GM19328 (cell line): ENCODE data around the gene LDB2.

Experiments used
- ATAC-seq: cut with Tn5 transposase; IDR thresholded peaks from one replicate; pipeline ENCODE4 v1.9.1; 2021; ENCODE audit warnings: mild to moderate bottlenecking, moderate library complexity; ENCODE audit not compliant: unreplicated experiment

LDB2 gene

GRCh38 chr4:16809064-16809463 lies 89.4 kb downstream of the LDB2 start:
- ATAC-seq: no peak

DNA sequence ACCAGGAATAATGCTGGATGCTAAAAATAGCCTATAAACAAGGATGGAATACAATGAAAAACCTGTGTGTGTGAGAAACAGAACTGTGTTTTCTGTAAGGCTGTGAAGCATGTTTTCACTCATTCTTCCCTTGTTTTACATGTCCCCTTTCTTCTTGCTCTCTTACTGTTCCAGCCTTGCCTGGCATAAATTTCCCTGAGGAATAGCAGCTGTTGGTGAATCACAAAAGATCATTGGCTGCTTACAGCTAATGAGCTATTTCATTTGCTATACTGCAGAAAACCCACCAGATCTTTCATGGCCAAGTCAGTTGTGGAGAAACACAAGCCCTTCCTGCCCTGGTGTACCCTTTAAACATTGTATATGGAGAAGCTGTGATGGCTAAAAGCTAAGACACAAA lies 91.1 kb downstream of the LDB2 start:
- no peak for ATAC-seq

GRCh38 chr4:16804581-16804980 lies 93.9 kb downstream of the LDB2 start:
- ATAC-seq: no peak

GRCh38 chr4:16802044-16802443 lies 96.4 kb downstream of the LDB2 start:
- no peak for ATAC-seq

- no peak for ATAC-seq
These were observed 97.1 kb downstream of the LDB2 start for GRCh38 chr4:16801356-16801755.

DNA sequence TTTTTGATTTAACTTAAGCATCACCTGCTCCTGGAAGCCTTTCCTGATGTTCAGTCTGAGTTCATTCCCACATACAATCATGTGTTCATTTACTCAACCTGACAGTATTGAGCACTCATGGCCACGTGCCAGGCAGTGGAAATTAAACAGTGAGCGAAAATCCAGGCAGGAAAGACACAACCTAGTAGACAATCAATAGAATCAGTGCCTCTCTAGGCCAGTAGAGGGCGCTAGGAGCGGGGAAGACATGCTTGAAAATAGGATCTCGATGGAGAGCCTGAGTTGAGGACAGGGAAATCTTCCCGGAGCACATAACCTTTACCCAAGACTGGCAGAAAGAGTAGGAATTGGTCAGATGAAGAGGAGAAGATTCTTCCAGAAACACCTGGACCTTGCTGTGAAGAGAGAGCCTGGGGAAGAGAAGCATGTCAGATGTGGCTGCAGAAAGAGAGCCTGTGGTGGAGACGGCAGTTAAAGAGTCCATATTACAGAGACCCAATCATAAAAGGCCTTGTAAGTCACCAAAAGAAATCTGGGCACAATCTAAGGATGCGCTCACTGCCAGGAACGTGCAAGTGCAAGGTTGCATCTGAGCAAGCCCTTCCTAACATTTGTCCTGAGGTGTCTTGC lies 103.5 kb downstream of the LDB2 start:
- ATAC-seq: no peak

DNA sequence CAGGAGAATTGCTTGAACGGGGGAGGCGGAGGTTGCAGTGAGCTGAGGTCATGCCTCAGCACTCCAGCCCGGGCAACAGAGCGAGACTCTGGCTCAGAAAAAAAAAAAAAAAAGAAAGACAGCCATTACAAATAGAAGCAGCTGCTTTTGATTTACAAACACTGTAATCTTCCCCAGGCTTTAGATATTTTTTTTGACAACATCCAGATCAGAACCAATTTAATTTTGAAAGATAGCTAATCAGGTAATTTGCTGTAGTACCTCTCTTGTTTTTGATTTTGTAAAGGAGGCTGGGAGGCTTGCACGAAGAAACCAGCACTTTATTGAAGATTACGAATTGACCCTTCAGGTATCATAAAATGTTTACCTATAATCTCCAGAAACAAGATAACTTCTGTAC lies 107.0 kb downstream of the LDB2 start:
- ATAC-seq: no peak

DNA sequence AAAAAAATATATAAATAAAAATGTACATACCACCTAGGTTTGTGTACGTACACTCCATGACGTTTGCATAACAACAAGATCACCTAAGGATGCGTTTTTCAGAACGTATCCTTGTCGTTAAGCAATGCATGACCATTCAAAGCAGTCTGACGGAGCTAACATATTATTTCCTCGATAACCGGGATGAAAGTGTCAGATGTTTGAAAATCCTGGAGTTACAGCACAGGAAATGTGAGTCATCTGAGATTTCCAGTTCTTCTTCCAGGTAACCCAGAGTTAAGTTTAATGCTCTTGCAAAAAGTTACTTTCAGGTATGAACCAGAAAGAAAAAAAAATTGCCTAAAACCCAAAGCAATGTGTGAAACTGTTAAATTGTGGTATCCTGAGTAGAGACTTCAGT lies 107.9 kb downstream of the LDB2 start:
- no peak for ATAC-seq

- no peak for ATAC-seq
These were observed 109.6 kb downstream of the LDB2 start for GRCh38 chr4:16788868-16789267.

DNA sequence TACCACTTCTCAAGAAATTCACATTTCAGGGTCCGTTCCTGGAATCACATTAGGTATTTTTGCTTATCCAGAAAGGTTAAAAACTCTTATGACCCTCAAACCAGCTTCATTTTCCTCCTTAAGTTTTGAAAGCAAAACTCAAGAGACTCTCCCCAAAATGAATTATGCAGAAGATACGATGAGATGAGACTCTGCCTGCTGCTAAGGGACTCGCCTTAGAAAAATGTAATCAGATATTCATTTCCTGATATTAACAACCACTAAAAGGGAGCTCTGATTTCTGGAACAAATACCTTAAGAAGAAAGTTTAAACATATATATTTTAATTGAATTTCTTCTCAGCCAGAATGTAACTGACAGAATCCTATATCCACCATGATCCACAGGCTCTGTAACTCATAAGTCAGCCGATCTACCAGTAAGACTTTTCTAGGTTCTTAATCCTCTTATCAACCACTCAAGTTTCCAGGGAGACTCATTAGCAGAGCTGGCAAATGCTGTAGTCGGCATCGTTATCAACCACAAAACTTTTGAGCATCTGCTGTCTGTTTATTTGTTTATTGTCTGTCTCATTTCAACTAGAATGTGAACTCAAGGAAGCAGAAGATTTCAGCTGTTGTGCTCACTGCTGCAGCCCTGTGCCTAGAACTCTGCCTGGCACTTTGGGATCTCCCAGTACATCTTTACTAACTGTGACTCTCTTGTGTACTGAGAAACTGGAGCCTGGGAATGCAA lies 112.5 kb downstream of the LDB2 start:
- ATAC-seq: no peak

GRCh38 chr4:16783119-16783518 lies 115.3 kb downstream of the LDB2 start:
- no peak for ATAC-seq

GRCh38 chr4:16779028-16779675 lies 119.3 kb downstream of the LDB2 start:
- ATAC-seq: no peak

DNA sequence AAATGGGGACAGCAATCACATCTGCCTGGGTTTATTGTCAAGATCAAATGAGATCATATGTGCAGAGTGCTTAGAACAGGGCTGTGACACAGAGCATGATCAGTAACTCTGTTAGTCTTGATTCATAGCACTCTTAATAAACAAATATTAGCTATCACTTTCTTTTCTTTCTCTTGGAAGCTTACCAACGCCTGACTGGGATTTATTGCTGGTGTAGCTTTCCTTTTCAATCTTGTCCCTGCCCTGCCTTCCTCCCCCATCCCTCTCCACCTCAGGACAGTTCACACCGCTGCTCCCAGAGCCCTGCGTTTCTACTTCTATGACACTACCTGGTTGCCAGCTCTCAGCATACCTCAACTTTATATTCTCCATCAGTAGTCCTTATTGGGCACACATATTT lies 120.7 kb downstream of the LDB2 start:
- ATAC-seq: no peak

- ATAC-seq: no peak
These were observed 122.9 kb downstream of the LDB2 start for GRCh38 chr4:16775411-16776154.

DNA sequence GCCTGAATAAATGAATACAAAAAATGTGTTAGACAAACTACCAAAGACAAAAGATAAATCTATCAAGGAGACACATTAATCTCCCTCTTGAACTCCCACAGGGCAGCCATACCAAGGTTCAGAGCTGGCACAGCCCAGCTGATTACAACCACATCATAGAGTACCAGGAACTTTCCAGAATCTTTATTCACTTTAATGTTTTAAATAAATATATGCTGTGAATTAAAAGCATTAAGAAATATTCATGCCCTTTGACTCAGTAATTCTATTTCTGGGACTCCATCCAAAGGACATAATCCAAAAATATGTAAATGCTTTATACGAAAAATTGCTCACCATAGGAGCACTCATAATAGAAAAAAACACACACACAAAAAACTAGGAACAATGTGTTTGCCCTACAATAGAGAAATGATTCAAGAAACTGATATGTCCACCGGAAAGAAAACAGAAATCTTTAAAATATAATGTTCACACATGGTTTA lies 126.0 kb downstream of the LDB2 start:
- ATAC-seq: no peak

- no peak for ATAC-seq
These were observed 127.6 kb downstream of the LDB2 start for GRCh38 chr4:16770710-16771285.

DNA sequence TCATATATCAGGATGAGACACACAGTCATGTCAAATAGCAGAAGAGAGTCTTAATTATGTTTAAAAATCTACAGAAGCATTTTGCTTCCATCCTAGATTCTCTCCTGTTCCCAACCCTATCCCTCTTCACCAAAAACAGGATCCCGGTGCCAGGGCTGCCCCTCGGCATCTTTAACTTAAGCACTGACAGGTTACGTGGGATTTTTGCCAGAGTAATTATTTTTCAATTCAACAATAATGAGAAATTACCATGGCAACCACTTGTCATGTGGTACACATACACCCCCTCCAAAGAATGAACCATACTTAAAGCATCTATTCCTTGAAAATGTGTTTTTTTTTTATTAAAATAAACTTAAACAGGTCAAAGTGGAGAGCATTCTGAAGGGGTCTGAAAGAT lies 130.6 kb downstream of the LDB2 start:
- no peak for ATAC-seq

- no peak for ATAC-seq
These were observed 131.2 kb downstream of the LDB2 start for GRCh38 chr4:16767251-16767650.

DNA sequence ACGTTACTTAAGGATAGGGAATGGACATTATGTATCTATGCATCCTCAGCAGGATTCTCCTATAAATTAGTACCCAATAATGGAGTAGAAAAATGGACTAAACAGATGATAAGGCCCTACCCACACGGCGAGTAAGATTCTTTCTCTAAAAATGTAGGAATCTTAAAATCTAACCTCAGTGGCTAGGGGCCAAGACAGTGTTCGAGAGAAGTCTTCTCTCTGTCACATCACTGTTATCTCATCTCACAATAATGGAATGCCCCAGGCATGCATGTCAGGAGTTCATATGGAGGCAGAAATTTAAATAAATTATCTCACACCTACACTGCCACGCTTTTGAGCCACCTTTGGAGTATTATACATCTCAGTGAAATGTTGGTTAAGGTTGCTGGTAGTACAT lies 132.9 kb downstream of the LDB2 start:
- no peak for ATAC-seq

DNA sequence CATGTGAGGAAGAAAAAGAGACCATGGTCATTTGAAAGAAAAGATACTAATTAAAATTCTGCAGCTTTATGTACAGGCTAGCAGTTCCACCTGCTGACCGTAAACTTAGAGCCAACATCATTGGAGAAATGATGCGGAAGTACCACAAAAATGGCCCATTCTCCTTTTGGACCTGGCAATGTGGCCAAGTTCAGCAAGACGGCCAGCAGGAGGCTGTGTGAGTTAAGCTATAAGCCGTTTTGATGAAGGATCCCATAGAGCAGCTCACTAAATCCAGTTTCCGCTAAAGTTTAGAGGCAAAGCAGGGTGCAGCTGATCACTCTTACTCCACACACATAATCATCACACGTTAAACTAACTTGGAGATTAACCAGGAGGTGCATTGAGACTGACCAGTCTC lies 133.8 kb downstream of the LDB2 start:
- ATAC-seq: no peak
